Glomerular visceral epithelial cell (primary cell): ENCODE data around the gene LRRC28.

Experiments used
- DNase-seq: peaks from one replicate; pipeline ENCODE4 v3.0.0-alpha.2; 2016; ENCODE audit errors: extremely low spot score

The LRRC28 gene

DNA sequence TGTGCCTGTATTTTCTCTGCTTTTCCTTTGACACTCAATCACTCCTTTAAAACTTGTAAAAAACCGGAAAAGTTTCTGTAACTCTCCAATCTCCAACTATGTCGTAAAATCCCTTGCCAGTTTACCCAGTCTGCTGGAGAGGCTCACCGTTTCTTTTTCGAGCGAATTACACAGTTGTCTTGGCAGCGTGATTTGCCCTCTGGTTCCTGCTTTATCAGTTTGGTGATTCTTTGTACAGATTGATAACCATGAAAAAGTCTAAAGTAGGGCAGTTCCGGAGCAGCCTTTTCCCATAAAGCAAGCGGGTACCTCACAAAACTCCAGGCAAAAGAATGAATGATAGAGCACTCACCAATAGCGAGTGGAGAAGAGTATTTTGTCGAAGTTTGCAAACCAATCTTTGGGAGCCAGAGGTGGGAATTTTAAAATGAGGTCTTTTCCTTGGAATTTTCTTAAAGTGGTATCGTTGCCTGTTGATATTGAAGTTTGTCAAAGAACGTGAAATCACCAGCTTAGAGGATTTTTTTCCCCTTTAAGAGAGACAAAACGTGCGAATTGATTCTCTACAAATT lies 1.9 kb upstream of the LRRC28 start, which contains the start of gene TTC23:
TTC23 (minus strand) TSS at position 312 of the 572 bp plus-strand sequence. CDS start 20,869 bp downstream, outside the sequence.
- DNase-seq: peak; percentile 83

DNA sequence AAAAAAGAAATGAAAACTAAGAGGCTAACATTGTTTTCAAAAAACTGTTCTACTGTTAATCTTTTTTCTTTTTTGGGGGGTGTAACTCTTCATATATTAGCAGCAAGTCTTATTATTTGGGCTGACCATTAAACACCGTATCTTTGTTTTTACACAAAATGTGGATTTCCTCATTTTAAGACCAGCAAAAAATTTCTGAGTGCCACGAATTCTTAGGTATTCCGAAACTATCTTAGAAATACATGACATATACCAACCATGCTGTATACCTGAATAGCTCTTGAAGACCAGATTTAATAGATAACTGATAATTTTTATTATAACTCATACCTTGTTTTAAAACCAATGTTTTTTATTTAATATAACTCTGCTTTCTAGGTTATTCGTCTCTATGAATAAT lies 1.3 kb upstream of the LRRC28 start:
- no peak for DNase-seq

GRCh38 chr15:99250494-99250856 lies 806 bp upstream of the LRRC28 start:
- no peak for DNase-seq

GRCh38 chr15:99252326-99252725 lies 1.0 kb downstream of the LRRC28 start:
- peak; percentile 3 for DNase-seq

GRCh38 chr15:99253381-99254090 lies 2.3 kb downstream of the LRRC28 start:
- peak; percentile 58 for DNase-seq

DNA sequence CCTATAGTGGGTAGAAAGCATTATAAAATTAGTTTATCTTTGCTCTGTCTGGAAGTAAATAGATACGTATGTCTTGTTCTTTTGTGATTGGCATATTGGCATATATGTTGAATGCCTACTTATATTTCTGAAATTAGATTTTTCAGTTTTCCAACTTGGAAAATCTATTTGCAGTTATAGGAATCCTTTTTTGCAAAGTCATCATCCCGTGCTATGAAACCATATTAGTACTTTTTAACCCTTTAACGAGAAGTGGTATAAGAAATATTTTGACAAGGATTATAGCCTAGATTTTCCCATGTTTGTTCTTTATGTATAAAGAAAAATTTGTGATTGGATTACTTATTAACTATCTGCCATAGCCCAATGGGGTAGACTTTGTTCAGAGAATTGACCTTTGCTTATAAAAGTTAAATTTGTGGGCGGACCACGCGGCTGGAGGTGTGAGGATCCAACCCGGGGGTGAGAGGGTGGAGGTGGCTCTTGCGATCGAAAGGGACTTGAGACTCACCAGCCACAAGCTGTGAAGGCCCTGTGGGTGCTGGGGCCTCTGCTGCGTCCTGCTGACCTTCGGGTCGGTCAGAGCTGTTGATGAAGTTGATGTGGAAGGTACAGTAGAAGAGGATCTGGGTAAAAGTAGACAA lies 5.9 kb downstream of the LRRC28 start:
- no peak for DNase-seq

DNA sequence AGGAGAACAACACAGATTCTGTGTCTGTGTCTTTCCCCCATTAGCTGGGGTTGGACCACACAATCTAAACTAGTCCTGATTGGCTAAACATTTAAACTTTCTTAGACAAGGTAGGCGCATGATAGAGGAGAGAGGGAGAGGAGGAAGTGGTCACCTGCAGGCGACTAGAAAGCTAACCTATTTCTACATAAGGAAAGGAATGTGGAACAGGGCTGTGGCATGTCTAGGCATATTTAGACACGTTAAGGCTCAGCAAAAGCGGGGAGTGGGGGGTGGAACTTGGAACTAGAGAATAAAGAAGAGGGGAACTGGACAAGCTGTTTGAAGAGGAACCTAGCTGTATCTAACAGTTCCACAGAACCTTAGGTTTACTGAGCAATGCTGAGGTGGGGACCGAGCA lies 12.8 kb downstream of the LRRC28 start:
- no peak for DNase-seq

DNA sequence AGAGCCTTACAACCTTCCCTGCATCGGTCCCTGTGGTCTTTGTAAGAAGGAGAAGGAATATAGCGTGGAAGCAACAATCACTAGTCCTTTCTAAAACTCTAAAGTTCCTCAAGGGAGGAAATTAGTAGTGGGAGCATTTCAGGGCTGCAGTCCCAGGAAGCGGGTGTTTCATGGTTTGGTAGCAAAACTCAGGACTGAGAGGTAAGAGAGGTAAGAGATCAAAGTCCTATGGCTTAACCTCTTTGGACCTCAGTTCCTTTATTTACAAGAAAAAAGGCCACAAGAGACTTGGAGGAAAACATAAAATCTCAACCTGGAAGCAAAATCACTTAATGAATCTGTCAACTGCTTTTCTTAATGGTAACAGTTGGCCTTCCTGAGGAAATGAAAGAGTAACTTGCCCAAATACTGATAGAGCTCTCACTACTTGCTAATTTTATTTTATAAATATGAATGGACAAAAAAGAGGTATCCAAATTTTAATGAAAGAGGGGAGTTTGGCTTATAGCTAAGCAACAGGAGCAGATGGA lies 14.3 kb downstream of the LRRC28 start:
- no peak for DNase-seq

- no peak for DNase-seq
Measured at GRCh38 chr15:99267957-99268356, 16.7 kb downstream of the LRRC28 start.

- no peak for DNase-seq
Measured at GRCh38 chr15:99268431-99268830, 17.1 kb downstream of the LRRC28 start.

DNA sequence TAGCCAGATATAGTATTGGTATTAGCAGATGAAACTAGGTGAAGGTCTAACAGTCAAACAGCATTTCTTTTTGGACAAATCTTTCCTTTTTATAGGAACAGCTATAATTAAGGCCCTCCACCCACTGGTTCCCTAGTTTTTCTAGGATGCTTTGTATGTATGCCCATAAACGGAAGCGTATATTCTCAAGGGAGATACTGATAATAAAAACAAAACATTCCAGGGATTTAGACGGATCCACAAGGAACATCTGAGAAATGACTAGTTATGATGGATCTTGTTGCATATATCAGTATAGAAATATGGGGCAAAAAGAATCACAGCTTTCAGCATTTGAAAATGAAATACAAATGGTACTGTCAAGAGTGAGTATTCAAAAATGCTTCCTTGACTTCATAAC lies 22.5 kb downstream of the LRRC28 start:
- no peak for DNase-seq

DNA sequence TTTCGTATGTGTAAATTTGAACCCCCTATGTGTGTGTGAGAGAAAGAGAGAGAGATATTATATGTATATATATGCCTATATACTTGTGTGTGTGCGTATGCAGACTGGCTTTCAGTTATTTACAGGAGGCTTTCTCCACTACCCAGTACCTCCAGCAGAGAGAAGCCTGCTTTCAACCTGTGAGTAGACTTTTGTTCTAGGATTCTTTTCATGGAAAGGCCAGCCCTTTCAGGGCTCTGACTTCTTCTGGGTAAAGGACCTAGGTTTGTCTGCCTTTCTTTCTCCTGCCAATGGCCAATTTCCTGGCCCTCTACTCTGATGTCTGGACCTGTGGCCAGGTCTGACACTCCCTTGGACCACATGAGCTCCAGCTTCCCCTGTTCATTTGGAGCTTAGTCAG lies 23.8 kb downstream of the LRRC28 start:
- DNase-seq: no peak

- no peak for DNase-seq
Measured at GRCh38 chr15:99275525-99276128, 24.3 kb downstream of the LRRC28 start.

- no peak for DNase-seq
Measured at GRCh38 chr15:99279290-99279689, 28.0 kb downstream of the LRRC28 start.

DNA sequence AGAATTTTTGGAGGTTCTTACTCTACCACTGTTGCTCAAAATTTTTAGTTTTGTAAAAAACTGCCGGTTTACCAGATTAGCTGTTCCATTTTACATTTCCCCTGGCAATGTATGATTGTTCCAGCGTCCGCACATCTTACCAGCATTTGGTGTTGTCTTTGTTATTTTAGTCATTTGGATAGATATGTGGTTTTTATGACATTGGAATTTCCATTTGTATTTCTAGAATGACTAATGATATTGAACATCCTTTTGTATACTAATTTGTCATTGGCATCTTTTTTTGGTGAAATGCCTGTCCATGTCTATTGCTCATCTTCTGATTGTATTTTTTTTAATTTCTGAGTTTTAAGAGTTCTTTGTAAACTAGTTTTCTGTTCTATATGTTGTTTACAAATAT lies 28.5 kb downstream of the LRRC28 start:
- DNase-seq: no peak

DNA sequence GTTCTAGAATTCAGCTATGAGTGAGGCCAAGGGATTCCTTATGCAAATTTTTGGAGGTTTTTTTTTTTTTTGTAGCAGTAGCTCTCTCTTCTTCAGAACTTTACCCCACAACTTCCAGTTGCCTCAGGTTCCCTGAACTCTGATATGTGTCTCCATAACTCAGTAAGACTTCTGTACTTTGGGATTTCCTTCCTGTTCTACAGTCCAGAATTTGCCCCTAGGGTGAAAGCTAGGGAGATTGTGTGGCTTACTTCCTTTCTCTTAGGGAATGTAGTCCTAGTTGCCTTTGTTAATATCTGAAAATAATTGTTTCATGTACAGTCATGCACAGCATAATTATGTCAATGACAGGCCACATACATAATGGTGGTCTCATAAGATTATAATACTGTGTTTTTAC lies 30.8 kb downstream of the LRRC28 start:
- DNase-seq: no peak

DNA sequence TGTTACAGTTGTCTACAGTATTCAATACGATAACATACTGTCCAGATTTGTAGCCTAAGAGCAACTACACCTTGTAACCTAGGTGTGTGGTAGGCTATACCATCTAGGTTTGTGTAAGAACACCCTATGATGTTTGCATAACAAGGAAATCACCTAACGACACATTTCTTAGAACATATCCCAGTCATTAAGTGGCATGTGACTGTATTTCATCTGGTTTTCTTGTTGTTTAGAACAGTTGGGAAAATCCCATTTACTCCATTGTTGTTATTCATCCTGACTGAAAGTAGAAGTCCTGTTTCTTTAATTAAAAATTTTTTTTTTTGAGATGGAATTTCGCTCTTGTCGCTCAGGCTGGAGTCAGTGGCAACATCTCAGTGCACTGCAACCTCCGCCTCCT lies 31.3 kb downstream of the LRRC28 start:
- DNase-seq: no peak

DNA sequence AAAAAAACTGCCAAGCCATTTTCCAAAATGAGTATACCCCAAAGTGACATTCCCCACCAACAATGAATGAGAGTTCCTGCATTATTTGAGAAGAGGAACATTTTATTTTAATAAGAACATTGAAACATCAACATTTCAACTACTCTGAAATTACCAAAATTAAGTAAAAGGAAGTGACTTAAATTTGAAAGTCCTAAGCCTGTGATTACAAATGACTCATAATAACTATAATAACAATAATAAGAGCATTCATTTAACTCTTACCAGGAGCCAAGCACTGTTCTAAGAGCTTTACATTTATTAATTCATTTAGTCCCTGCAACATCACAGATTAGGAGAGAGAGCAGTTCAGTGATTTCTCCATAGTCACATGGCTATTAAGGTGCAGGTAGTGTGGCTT lies 32.4 kb downstream of the LRRC28 start:
- no peak for DNase-seq

- no peak for DNase-seq
Measured at GRCh38 chr15:99291643-99292042, 40.4 kb downstream of the LRRC28 start.

DNA sequence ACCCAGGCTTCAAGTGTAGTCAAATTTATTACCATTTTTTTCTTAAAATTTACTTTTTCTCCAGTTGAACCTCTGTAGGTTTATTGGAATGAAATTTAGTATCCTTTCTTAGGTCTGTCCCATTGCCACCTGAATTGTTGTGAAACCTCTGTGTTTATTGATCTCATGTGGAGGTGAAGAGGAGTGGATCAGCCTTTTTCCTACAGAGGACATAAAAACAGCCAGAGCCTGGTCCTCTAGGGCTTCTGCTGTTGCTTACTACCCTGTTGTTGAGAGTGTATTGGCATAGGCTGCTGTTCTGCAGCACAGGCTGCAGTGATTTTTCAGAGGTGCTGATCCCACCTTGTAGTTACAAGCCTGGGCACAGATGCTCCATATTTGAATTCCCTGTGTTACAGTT lies 44.6 kb downstream of the LRRC28 start:
- no peak for DNase-seq

DNA sequence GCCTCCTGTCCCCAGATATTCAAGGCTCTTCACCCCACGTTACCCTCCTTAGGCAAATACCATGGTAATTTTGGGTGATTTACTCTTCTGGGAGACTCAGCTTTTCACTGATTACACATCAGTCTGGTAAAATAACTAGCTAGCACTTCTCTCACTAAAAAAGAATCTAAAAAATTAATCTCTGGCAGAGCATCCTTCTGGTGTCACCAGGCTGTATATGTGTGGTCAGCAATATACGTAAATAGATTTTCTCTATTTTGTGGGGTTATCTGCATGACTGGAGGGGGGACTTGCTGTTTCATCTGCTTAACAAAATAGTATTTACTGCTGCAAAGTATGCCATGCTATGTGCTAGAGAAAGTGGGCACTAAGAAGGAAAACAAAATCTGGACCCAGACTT lies 45.1 kb downstream of the LRRC28 start:
- no peak for DNase-seq

DNA sequence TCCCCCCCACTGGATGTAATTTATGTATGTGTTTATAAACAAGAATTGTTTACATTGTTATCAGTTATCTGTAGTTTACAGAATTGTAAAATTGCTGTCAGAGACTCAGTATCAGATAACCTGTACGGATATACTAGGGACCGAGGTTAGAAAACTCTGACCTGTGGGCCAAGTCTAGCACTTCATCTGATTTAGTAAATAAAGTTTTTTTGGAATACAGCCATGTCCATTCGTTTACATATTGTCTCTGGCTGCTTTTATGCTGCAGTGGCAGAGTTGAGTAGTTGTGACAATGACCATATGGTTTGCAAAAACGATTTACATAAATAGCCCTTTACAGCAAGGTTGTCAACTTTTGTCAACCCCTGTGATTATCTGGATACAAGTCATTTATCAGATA lies 52.6 kb downstream of the LRRC28 start:
- no peak for DNase-seq
